Thymus (tissue), 11 donors: ENCODE measurements around the gene MSH2. TPM values are rescaled to one million over a fixed set of nuclear protein-coding genes. Genes with fewer than 3 reads are reported as not detected.
"Not testable (repeated sequence)": the region's sequence is repeated elsewhere in the genome, so short reads cannot be mapped to it uniquely, and the experiment has no call there.

Experiments
- DNase-seq, 9 donors: peaks; one replicate each; pipeline ENCODE4 v3.0.0-alpha.2; 2013; ENCODE audit warnings: low spot score in 9 of 9, low read depth in 6 of 9, missing footprints in 1 of 9
- H3K27ac ChIP-seq, 2 donors: one replicate each; pipeline ENCODE4 v1.5.1; 2013; ENCODE audit warnings: control low read depth in 1 of 2, low read depth in 1 of 2, low read length in 1 of 2, mild to moderate bottlenecking in 1 of 2, moderate library complexity in 1 of 2
- H3K27me3 ChIP-seq, 2 donors: one replicate each; pipeline ENCODE4 v1.5.1; 2013; ENCODE audit warnings: low read length in 1 of 2; ENCODE audit not compliant: control insufficient read depth in 2 of 2, insufficient read depth in 1 of 2
- H3K36me3 ChIP-seq, 2 donors: one replicate each; pipeline ENCODE4 v1.5.1; 2013; ENCODE audit warnings: low read length in 1 of 2, mild to moderate bottlenecking in 1 of 2, moderate library complexity in 1 of 2; ENCODE audit not compliant: control insufficient read depth in 2 of 2, insufficient read depth in 2 of 2
- H3K4me1 ChIP-seq, 2 donors: one replicate each; pipeline ENCODE4 v1.5.1; 2013; ENCODE audit warnings: low read length in 2 of 2; ENCODE audit not compliant: control insufficient read depth in 2 of 2, insufficient read depth in 2 of 2
- H3K4me3 ChIP-seq, 2 donors: one replicate each; pipeline ENCODE4 v1.5.1; 2013; ENCODE audit warnings: low read length in 2 of 2, control low read depth in 1 of 2, mild to moderate bottlenecking in 1 of 2
- H3K9me3 ChIP-seq, 2 donors: one replicate each; pipeline ENCODE4 v1.5.1; 2013; ENCODE audit warnings: low read length in 1 of 2, mild to moderate bottlenecking in 1 of 2; ENCODE audit not compliant: control insufficient read depth in 2 of 2, insufficient read depth in 1 of 2
- WGBS: extraction: QIAGEN DNeasy Blood & Tissue Kit; methylation state at CpG from one replicate; pipeline ENCODE4 v1.1.7; 2013; 5-methylcytosine and 5-hydroxymethylcytosine counted together
- polyA plus RNA-seq: library from polyadenylated mRNA; stranded (reverse); fragments of 200-250 nt; gene quantifications from one replicate; pipeline ENCODE4 v1.2.3, GENCODE V29; 2013
- total RNA-seq: library from RNA; stranded (reverse); fragments of 120-200 nt; gene quantifications from one replicate; pipeline ENCODE4 v1.2.4, GENCODE V29; 2013
- donor health status: healthy.

The MSH2 gene
- total and polyA plus RNA-seq, 2 donors = 24.2 to 65.4 TPM

- DNase-seq = no peak
- WGBS = 98% methylated on average over 4 of the region's 4 CpGs
- Histone ChIP-seq H3K9me3 (no peaks in the 10 kb centered on the region), H3K27me3 (no peaks in the 10 kb centered on the region), H3K36me3 (peaks cover 31 to 58% of the 10 kb centered on the region in 2 donors), H3K4me3 (no peak overlapping the region), H3K27ac (no peak overlapping the region), H3K4me1 (no peaks in the 10 kb centered on the region)
These were observed 19.1 kb downstream of the MSH2 start for GRCh38 chr2:47422016-47422415.

- H3K36me3 ChIP-seq = peaks cover 28 to 53% of the 10 kb centered on the region in 2 donors
These were observed 19.6 kb downstream of the MSH2 start for GRCh38 chr2:47422560-47422959.

GRCh38 chr2:47426786-47427185 is 23.8 kb downstream of the MSH2 start:
- Histone ChIP-seq H3K27me3 (no peaks in the 10 kb centered on the region), H3K4me3 (no peak overlapping the region), H3K27ac (no peak overlapping the region), H3K9me3 (no peaks in the 10 kb centered on the region), H3K36me3 (peaks cover 43 to 55% of the 10 kb centered on the region in 2 donors), H3K4me1 (no peaks in the 10 kb centered on the region)
- no peak for DNase-seq
- WGBS = 96% methylated on average over 4 of the region's 4 CpGs

More at GRCh38 chr2:47422560-47422959, 19.6 kb downstream of the MSH2 start:
- no peak for DNase-seq
- no peaks in the 10 kb centered on the region for H3K9me3 ChIP-seq
- H3K27ac ChIP-seq = no peak overlapping the region
- no peaks in the 10 kb centered on the region for H3K4me1 ChIP-seq
- no peak overlapping the region for H3K4me3 ChIP-seq
- no peaks in the 10 kb centered on the region for H3K27me3 ChIP-seq
- 97% methylated on average over 2 of the region's 2 CpGs for WGBS

GRCh38 chr2:47429795-47430194 is 26.8 kb downstream of the MSH2 start:
- Histone ChIP-seq H3K4me1 (no peaks in the 10 kb centered on the region), H3K9me3 (no peaks in the 10 kb centered on the region), H3K4me3 (no peak overlapping the region), H3K36me3 (peaks cover 34 to 39% of the 10 kb centered on the region in 2 donors), H3K27me3 (no peaks in the 10 kb centered on the region), H3K27ac (no peak overlapping the region)
- WGBS = 97% methylated on average over 6 of the region's 6 CpGs
- DNase-seq = no peak

- not testable (repeated sequence) for DNase-seq, H3K4me1 ChIP-seq, H3K4me3 ChIP-seq, H3K9me3 ChIP-seq, H3K27ac ChIP-seq, H3K27me3 ChIP-seq
- H3K36me3 ChIP-seq = peaks cover 33 to 35% of the 10 kb centered on the region in 2 donors
- WGBS = 95% methylated on average over 32 of the region's 32 CpGs
These were observed 30.1 kb downstream of the MSH2 start for GRCh38 chr2:47433006-47433405.

GRCh38 chr2:47433445-47433844 is 30.5 kb downstream of the MSH2 start:
- not testable (repeated sequence) for H3K27ac ChIP-seq, DNase-seq, H3K27me3 ChIP-seq, H3K9me3 ChIP-seq, H3K4me3 ChIP-seq, H3K4me1 ChIP-seq
- H3K36me3 ChIP-seq = peaks cover 35 to 37% of the 10 kb centered on the region in 2 donors
- WGBS = 99% methylated on average over 24 of the region's 31 CpGs

- no peak overlapping the region for H3K27ac ChIP-seq
- no peak overlapping the region for H3K4me3 ChIP-seq
- no peaks in the 10 kb centered on the region for H3K9me3 ChIP-seq
- peaks cover 17 to 27% of the 10 kb centered on the region in 2 donors for H3K36me3 ChIP-seq
- WGBS = 84% methylated on average over 4 of the region's 4 CpGs
- H3K27me3 ChIP-seq = no peaks in the 10 kb centered on the region
- no peaks in the 10 kb centered on the region for H3K4me1 ChIP-seq
- peak in 2 of 9 donors; percentile 2 to 15 for DNase-seq
These were observed 34.3 kb downstream of the MSH2 start for GRCh38 chr2:47437287-47437686.

GRCh38 chr2:47438106-47438505 is 35.1 kb downstream of the MSH2 start:
- Histone ChIP-seq H3K4me3 (no peak overlapping the region), H3K9me3 (no peaks in the 10 kb centered on the region), H3K4me1 (no peaks in the 10 kb centered on the region), H3K36me3 (peaks cover 17 to 31% of the 10 kb centered on the region in 2 donors), H3K27me3 (no peaks in the 10 kb centered on the region), H3K27ac (no peak overlapping the region)
- WGBS = 96% methylated on average over 3 of the region's 3 CpGs
- no peak for DNase-seq

- 98% methylated on average over 2 of the region's 2 CpGs for WGBS
- Histone ChIP-seq H3K27me3 (no peaks in the 10 kb centered on the region), H3K4me3 (no peak overlapping the region), H3K36me3 (peaks cover 17 to 33% of the 10 kb centered on the region in 2 donors), H3K4me1 (no peaks in the 10 kb centered on the region), H3K27ac (no peak overlapping the region), H3K9me3 (no peaks in the 10 kb centered on the region)
- no peak for DNase-seq
These were observed 35.8 kb downstream of the MSH2 start for GRCh38 chr2:47438783-47439182.

- H3K4me1 ChIP-seq = no peaks in the 10 kb centered on the region
- no peaks in the 10 kb centered on the region for H3K27me3 ChIP-seq
- no peak overlapping the region for H3K4me3 ChIP-seq
- H3K36me3 ChIP-seq = peaks cover 8 to 46% of the 10 kb centered on the region in 2 donors
- H3K9me3 ChIP-seq = no peaks in the 10 kb centered on the region
- no peak overlapping the region for H3K27ac ChIP-seq
- no peak for DNase-seq
These were observed 48.8 kb downstream of the MSH2 start for GRCh38 chr2:47451790-47452189.
